Vagina (tissue), 2 donors: ENCODE data around the gene B4GALT5.

Experiments used
- POLR2A ChIP-seq, 2 donors: fragments of 450-650 bp; IDR thresholded peaks; one replicate each; pipeline ENCODE4 v1.6.1; 2017; ENCODE audit warnings: antibody characterized with exemption in 2 of 2, mild to moderate bottlenecking in 2 of 2, moderate library complexity in 2 of 2
- TF ChIP-seq, protein P1 (sequence below), 3 experiments: fragments of 450-650 bp in 2 of 3; fragments of 200-600 bp in 1 of 3; sonication (generic) in 1 of 3; IDR thresholded peaks; one replicate each; pipeline ENCODE4 v1.5.1; 2017 to 2019; ENCODE audit warnings: antibody characterized with exemption in 3 of 3, mild to moderate bottlenecking in 2 of 3, moderate library complexity in 2 of 3

DNA sequence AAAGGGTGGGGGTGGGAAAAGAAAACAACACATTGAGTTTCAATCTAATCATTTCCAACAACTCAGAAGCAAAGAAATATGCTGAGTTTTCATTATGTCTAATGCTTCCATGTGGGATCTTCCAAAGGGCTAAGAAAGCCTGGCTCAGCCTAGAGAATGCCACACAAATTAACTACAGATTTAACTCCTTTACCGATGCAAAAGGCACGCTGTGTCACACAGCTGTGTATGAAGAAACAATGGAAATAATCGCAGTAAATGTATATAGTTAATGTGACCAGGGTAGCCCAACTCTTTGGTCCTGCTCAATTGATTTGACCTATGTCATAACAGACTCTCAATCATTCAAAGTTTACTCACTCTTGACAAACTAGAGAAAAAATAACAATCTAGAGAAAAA is 17.8 kb downstream of the B4GALT5 start:
- no peak for TF ChIP-seq POLR2A (IDR thresholded peaks at IDR 0.05)
- TF ChIP-seq, protein P1, sequence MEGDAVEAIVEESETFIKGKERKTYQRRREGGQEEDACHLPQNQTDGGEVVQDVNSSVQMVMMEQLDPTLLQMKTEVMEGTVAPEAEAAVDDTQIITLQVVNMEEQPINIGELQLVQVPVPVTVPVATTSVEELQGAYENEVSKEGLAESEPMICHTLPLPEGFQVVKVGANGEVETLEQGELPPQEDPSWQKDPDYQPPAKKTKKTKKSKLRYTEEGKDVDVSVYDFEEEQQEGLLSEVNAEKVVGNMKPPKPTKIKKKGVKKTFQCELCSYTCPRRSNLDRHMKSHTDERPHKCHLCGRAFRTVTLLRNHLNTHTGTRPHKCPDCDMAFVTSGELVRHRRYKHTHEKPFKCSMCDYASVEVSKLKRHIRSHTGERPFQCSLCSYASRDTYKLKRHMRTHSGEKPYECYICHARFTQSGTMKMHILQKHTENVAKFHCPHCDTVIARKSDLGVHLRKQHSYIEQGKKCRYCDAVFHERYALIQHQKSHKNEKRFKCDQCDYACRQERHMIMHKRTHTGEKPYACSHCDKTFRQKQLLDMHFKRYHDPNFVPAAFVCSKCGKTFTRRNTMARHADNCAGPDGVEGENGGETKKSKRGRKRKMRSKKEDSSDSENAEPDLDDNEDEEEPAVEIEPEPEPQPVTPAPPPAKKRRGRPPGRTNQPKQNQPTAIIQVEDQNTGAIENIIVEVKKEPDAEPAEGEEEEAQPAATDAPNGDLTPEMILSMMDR (IDR thresholded peaks at IDR 0.05), result no peak
